Sciatic nerve (tissue), 2 donors: ENCODE data around the gene ZNF462. TPM values are rescaled to one million over a fixed set of nuclear protein-coding genes. Genes with fewer than 3 reads are reported as not detected.
"Not testable (repeated sequence)": the region's sequence is repeated elsewhere in the genome, so short reads cannot be mapped to it uniquely, and the experiment has no call there.

Experiments
- ATAC-seq: fragments of 200-7000 bp; cut with Tn5 transposase; one replicate; pipeline ENCODE4 v1.9.1; 2020; ENCODE audit warnings: mild to moderate bottlenecking, moderate library complexity
- DNase-seq: peaks from one replicate; pipeline ENCODE4 v3.0.0-alpha.2; 2020; ENCODE audit warnings: low spot score
- intact Hi-C: fragments of 100-400 bp; cut with DNase I; formaldehyde crosslinking; loops from one replicate; pipeline ENCODE4 v1.14.2; 2022
- total RNA-seq: library from RNA; stranded (reverse); fragmentation: NEBNext Ultra II Directional; extraction: Animal tissue kit (Norgen Biotek cat#: 25700); gene quantifications from one replicate; pipeline ENCODE4 v1.2.1, GENCODE V29; 2021
- donor health status: DM: no; HTN: no; CAD: no.
- donor health status: DM: no; HTN: no; CAD: no.

ZNF462 gene, protein sequence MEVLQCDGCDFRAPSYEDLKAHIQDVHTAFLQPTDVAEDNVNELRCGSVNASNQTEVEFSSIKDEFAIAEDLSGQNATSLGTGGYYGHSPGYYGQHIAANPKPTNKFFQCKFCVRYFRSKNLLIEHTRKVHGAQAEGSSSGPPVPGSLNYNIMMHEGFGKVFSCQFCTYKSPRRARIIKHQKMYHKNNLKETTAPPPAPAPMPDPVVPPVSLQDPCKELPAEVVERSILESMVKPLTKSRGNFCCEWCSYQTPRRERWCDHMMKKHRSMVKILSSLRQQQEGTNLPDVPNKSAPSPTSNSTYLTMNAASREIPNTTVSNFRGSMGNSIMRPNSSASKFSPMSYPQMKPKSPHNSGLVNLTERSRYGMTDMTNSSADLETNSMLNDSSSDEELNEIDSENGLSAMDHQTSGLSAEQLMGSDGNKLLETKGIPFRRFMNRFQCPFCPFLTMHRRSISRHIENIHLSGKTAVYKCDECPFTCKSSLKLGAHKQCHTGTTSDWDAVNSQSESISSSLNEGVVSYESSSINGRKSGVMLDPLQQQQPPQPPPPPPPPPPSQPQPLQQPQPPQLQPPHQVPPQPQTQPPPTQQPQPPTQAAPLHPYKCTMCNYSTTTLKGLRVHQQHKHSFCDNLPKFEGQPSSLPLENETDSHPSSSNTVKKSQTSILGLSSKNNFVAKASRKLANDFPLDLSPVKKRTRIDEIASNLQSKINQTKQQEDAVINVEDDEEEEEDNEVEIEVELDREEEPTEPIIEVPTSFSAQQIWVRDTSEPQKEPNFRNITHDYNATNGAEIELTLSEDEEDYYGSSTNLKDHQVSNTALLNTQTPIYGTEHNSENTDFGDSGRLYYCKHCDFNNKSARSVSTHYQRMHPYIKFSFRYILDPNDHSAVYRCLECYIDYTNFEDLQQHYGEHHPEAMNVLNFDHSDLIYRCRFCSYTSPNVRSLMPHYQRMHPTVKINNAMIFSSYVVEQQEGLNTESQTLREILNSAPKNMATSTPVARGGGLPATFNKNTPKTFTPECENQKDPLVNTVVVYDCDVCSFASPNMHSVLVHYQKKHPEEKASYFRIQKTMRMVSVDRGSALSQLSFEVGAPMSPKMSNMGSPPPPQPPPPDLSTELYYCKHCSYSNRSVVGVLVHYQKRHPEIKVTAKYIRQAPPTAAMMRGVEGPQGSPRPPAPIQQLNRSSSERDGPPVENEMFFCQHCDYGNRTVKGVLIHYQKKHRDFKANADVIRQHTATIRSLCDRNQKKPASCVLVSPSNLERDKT (N-terminal part only)
- total RNA-seq = 51.1 TPM

- DNase-seq (peak; percentile 66), ATAC-seq (peak; percentile 76)
- intact Hi-C loops = loop anchor here (10.0 kb wide), 1 partner anchor 62 kb away; no protein-coding TSS in a partner anchor
These were observed at the start of gene ZNF462 for GRCh38 chr9:106862821-106863720. ZNF462 (plus strand) TSS chr9:106863166; CDS start chr9:106923384, 60,218 bp downstream.

DNA sequence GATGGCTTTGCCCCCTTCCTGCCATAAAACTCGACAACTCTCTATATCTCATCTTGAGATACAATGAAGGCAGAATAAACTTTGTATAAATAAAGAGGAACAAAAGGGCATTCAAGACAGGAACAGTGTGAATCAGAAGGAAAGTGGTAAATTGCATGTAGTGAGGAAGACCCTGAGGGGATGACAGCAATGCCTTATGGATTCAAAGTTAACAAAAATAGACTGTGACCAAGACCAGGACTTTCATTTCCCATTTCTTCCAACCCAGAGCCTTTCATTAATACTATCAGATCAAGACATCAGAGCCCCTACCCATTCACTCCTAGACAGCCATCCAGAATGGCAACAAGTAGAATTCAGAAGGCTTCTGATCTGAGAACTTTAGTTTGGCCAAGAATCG is 46.4 kb upstream of the ZNF462 start:
- intact Hi-C loops = no loop called here
- DNase-seq (no peak), ATAC-seq (no peak)

- ATAC-seq (no peak), DNase-seq (no peak)
- intact Hi-C loops = no loop called here
These were observed 44.9 kb upstream of the ZNF462 start for GRCh38 chr9:106818034-106818433.

DNA sequence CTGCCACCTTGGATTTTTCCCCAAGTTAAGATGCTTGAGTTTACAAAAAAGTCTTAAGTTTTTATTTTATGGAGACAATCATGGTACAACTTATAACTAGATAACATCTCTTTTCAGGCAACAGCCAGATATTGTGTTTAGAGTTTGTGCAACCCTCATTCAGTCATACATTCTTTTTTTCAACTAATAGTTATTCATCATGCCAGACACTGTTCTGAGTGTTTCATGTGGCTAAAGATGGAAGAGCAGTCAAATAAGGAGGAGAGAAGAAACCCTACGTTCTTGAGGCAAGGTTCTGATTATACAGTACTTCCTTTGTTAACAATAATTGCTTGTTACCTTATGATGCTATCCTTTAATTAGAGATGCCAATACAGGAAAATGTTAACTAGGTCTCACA is 42.1 kb upstream of the ZNF462 start:
- intact Hi-C loops = no loop called here
- DNase-seq (no peak), ATAC-seq (no peak)

DNA sequence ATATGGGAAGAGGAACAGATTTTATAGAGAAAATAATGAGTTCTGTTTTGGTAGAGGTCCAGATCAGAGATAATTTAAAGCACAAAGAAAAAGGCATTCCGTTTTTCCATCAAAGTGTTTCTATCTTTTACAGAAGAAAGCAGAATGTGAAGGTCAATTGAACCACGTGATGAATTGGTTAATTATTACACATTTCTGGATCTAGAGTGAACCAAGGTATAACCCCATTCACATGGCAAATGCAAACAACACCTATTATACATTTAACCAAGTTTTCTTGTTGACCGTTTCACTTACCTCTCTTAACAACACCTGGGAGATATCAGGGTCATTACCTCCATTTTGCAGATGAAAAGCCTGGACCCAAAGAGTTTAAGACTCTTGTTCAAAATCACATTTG is 34.9 kb upstream of the ZNF462 start:
- DNase-seq = no peak
- ATAC-seq = no peak
- intact Hi-C loops = no loop called here

DNA sequence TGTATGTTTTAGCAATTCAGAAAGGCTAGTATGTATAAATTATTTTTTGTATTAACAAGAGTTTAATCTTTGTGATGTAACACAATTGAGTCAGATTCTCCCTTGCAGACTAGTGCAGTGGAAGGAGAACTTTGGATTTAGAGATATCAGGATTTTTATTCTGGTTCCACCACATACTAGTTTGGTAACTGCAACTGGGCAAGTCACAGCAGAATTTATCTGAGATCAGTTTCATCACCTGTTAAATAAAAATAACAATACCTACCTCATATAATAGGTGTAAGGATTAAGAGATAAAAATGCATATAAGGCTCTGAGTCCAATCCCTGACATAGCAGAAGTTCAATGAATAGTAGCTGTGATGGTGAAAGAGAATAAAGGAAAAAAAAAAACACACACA is 34.0 kb upstream of the ZNF462 start:
- ATAC-seq (no peak), DNase-seq (no peak)
- intact Hi-C loops = no loop called here

DNA sequence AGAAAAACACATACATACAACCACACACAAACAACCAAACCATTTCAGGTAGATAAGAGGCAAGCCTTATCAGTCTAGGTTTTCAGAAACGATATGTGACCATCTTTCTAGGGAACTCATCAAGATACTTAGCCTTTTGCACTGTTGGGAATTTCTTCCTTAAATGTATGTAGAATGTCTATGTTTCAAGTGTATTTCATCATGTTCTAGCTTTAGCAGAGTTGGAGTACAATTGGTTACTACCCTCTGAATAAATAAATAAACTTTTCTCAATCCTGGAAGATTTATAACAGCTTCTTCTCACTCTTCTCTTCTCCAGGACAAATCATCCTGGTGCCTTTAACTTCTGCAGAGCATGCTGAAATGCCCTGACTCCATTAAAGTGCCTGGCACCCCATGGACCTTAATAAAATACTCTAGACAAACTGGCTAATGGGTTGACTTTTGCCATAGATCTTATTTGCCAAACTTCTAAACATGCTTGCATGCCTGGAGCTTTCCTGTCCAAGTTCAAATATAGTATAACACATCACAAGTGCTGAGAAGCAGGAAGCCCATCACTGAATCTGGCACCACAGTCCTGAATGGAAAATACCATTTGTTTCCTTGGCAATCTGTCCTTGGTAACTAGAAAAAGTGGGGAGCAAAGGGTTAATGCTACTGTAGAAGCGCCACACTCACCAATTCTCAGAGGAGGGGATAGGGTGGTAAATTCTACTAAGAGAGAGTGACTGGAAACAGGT is 33.1 kb upstream of the ZNF462 start:
- intact Hi-C loops = no loop called here
- DNase-seq = no peak
- no peak for ATAC-seq

DNA sequence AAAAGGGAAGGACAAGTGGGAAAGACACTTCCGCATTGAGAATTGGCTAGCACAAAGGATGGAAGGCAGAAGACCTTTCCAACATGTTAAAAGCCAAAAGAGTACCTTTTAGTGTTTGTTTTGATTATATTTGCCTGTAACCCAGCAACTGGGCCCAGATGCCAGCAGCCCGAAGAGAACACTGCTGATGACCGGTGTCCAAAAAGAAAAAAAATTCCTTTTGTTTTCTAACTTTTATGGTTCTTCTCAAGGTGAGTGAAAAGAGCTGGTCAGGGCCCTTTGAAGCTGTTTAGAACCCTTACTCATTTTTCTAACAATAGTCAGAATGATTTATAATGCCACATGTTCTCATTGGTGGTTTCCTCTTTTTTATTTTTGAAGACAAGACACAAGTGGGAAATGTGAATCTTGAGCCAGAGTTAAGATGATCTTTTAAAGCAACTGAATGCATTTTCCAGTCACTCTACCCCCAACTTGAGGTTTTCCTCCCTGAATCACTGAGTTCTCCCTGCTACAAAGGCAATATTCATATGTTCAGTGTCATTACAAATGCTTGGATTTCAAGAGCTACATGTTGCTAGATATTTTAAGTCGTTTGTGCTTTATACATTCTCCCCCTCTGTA is 32.3 kb upstream of the ZNF462 start:
- DNase-seq = no peak
- intact Hi-C loops = no loop called here
- ATAC-seq = no peak

- DNase-seq (no peak), ATAC-seq (no peak)
- intact Hi-C loops = no loop called here
These were observed 28.1 kb upstream of the ZNF462 start for GRCh38 chr9:106834888-106835287.

- no peak for ATAC-seq
- intact Hi-C loops = no loop called here
- DNase-seq = no peak
These were observed 27.1 kb upstream of the ZNF462 start for GRCh38 chr9:106835840-106836239.

DNA sequence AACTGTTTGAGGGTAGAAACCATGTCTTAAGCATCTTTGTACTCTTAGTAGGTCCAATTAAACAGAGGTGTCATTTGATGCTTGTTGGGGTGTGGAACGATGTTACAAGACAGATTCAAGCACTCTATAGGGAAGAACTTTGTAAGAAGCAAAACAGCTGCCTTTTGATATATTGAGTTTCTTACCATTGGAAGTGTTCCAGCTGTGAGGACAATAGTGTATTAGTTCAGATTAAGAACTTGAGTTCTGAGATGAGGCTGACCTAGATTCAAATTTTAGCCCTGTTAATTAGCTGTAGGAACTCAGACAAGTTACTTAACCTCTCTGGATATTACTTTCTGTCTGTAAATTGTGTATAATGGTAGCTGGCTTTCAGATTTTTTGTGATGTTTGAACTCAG is 19.6 kb upstream of the ZNF462 start:
- ATAC-seq (no peak), DNase-seq (no peak)
- intact Hi-C loops = no loop called here

DNA sequence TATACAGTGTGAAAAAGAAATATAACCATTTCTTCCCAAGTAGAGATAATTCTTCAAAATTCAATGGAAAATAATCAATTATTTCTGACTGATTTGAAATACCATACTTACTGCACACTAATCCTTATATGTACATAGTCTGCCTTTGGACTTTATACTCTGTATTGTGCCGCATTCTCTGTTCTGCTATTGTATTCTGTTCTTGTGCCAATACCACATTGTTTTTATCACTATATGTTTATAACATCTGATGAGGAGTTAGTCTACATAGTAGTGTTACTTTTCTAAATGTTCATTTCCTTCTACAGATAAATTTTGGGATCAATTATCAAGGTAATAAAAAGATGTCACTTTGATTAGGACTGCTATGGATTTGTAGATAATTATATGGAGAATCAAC is 16.7 kb upstream of the ZNF462 start:
- no peak for ATAC-seq
- DNase-seq = no peak
- intact Hi-C loops = no loop called here

- intact Hi-C loops = no loop called here
- ATAC-seq (no peak), DNase-seq (no peak)
These were observed 16.1 kb upstream of the ZNF462 start for GRCh38 chr9:106846857-106847256.

- ATAC-seq, DNase-seq, intact Hi-C loops: not testable (repeated sequence)
These were observed 11.3 kb upstream of the ZNF462 start for GRCh38 chr9:106851640-106852039.

GRCh38 chr9:106857811-106858470 is 5.0 kb upstream of the ZNF462 start:
- intact Hi-C loops = no loop called here
- DNase-seq (no peak), ATAC-seq (no peak)

GRCh38 chr9:106859957-106860720 is 2.8 kb upstream of the ZNF462 start:
- intact Hi-C loops = loop anchor here (10.0 kb wide), 1 partner anchor 65 kb away; no protein-coding TSS in a partner anchor
- no peak for ATAC-seq

More at GRCh38 chr9:106859957-106860720, 2.8 kb upstream of the ZNF462 start:
- DNase-seq = peak; percentile 64
